Omental fat pad (tissue), 4 donors: ENCODE data around the gene NUMA1. TPM values are rescaled to one million over a fixed set of nuclear protein-coding genes. Genes with fewer than 3 reads are reported as not detected.

Experiments
- ATAC-seq: fragments of 150-250 bp; one replicate; pipeline ENCODE4 v1.9.1; 2016; ENCODE audit warnings: mild to moderate bottlenecking, moderate library complexity; ENCODE audit not compliant: low FRiP score
- DNase-seq: peaks from one replicate; pipeline ENCODE4 v3.0.0-alpha.2; 2019; ENCODE audit warnings: low spot score
- CTCF ChIP-seq, 3 donors: fragments of 450-650 bp; IDR thresholded peaks; one replicate each; pipeline ENCODE4 v1.5.1; 2016 to 2017; ENCODE audit warnings: antibody characterized with exemption in 3 of 3, mild to moderate bottlenecking in 3 of 3, moderate library complexity in 2 of 3
- total RNA-seq, 4 donors: library from RNA; depleted of rRNA; stranded (reverse); fragments of >200 nt; gene quantifications; one replicate each; pipeline ENCODE4 v1.1.0, GENCODE V29; 2016

NUMA1 gene
- total RNA-seq, 4 donors from 2014 or later = 113 to 270 (median 159) TPM

GRCh38 chr11:72039031-72039855 lies 41.1 kb downstream of the NUMA1 start:
- DNase-seq = no peak
- ATAC-seq = no peak
- TF ChIP-seq CTCF (IDR thresholded peaks at IDR 0.05) = no peak

DNA sequence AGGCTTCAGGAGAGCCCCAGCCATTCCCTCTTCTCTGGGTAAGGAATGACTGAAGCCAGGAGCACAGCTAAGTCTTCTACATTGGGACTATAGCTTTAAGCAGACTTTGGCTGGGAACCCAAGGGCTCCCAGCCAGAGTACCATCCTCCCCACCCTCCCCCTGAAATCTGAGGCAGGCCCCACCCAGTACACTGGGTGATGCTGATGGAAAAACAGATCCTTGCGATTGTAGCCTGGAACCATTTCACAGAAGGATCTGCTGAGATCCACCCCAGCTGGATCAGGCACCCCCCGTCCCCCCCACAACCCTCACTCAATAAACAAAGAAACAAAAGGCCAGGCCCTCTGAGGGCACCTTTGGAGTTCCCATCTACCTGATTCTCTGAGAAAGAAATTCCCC lies 41.9 kb downstream of the NUMA1 start:
- ATAC-seq (peak; percentile 57), DNase-seq (no peak)
- TF ChIP-seq CTCF (IDR thresholded peaks at IDR 0.05) = no peak

GRCh38 chr11:72037554-72038311 lies 42.6 kb downstream of the NUMA1 start:
- TF ChIP-seq CTCF (IDR thresholded peaks at IDR 0.05) = no peak
- ATAC-seq (no peak), DNase-seq (no peak)

- no peak for TF ChIP-seq CTCF (IDR thresholded peaks at IDR 0.05)
- ATAC-seq (no peak), DNase-seq (no peak)
Measured at GRCh38 chr11:72036687-72037086, 43.7 kb downstream of the NUMA1 start.

- no peak for ATAC-seq
- no peak for TF ChIP-seq CTCF (IDR thresholded peaks at IDR 0.05)
- DNase-seq = no peak
Measured at GRCh38 chr11:72030472-72031045, 49.8 kb downstream of the NUMA1 start.

GRCh38 chr11:72026090-72026489 lies 54.3 kb downstream of the NUMA1 start:
- ATAC-seq (no peak), DNase-seq (no peak)
- no peak for TF ChIP-seq CTCF (IDR thresholded peaks at IDR 0.05)
